Measurements from ENCODE around the gene SMAD7.
"Not testable (repeated sequence)": the region's sequence is repeated elsewhere in the genome, so short reads cannot be mapped to it uniquely, and the experiment has no call there.

SMAD7 gene

GRCh38 chr18:48871391-48872166 lies 79.2 kb downstream of the SMAD7 start:
- FAIRE-seq = no peak
- no peak for TF ChIP-seq CTCF (IDR thresholded peaks at IDR 0.05; ENCODE audit: insufficient read depth, missing control alignments)

GRCh38 chr18:48870926-48871325 lies 79.8 kb downstream of the SMAD7 start:
- DNase-seq (ENCODE audit: insufficient read length, low spot score); FAIRE-seq: not testable (repeated sequence)

More at GRCh38 chr18:48871391-48872166, 79.2 kb downstream of the SMAD7 start:
- DNase-seq (ENCODE audit: insufficient read length, low spot score) = no peak

Data from D721Med (cell line).